Measurements from ENCODE around the gene NIPBL.
A peak's percentile ranks its signal among the peaks of the same experiment; 100 is the strongest.
"Not testable (repeated sequence)": the region's sequence is repeated elsewhere in the genome, so short reads cannot be mapped to it uniquely, and the experiment has no call there.

The NIPBL gene

DNA sequence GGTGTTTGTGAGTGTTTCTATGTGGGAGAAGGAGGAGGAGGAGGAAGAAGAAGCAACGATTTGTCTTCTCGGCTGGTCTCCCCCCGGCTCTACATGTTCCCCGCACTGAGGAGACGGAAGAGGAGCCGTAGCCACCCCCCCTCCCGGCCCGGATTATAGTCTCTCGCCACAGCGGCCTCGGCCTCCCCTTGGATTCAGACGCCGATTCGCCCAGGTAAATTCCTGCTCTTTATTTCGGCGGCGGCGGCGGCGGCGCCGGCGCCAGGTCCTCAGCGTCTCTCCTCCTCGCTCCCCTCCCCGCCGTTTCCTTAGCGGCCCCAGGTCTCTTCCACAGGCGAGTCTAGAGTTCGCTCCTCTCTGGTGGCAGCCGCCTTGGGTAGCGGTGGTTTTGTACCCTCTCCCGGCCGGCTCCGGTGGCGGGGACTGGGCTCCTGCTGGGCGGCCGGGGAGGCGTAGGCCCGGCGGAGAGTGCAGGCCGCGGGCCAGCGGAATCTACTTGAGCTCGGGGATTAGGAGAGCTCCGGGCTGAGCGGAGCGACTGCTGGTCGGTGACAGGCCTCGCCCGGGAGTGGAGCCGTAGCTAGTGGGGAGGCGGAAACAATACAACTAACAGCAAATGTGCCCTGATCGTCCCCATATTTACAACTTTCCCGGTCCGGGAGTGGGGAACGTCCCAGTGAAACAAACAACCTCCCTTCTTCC is 547 bp downstream of the NIPBL start:
- peak; percentile 40 for DNase-seq (ENCODE audit: low read depth, low spot score)

DNA sequence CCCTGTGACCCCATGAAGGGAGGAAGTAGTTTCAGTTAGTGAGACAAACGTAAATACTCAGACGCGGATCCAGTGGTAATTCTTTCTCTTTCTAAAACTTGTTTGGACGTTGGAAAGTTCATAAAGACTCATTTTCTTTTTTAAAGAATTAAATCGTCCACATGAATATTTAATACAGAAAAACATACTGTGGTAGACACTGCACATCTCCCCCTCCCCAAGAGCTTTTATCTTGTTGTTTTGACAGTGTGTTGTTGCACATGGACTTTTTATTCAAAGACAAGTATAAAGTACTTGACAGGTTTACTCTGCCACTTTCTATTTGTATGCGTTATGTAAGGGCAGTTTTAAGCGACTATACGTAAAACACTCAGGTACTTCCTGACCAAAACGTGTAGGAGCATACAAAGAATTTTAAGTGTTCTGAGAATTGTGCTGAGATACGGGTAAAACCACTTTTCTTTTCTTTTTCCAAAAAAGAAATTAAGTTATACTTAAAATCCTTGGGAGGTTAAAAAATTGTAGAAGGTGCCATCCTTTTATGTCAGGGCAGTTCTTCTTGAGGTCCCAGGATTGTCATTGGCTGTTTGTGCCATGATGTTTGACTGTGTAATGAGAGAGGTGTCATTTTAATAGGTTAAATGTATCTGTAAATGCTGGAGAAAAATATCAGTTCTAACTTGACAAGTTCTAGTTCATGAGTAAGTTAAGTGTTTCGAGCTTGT is 1.3 kb downstream of the NIPBL start:
- peak overlapping the region; percentile 76 for H3K4me3 ChIP-seq (ENCODE audit: low read length)
- no peak for DNase-seq (ENCODE audit: low read depth, low spot score)

More for the DNA sequence above, 547 bp downstream of the NIPBL start:
- peak overlapping the region; percentile 76 for H3K4me3 ChIP-seq (ENCODE audit: low read length)

GRCh38 chr5:36878392-36879082 is 2.0 kb downstream of the NIPBL start:
- DNase-seq (ENCODE audit: low read depth, low spot score): no peak
- H3K4me3 ChIP-seq (ENCODE audit: low read length): peak overlapping the region; percentile 76

DNA sequence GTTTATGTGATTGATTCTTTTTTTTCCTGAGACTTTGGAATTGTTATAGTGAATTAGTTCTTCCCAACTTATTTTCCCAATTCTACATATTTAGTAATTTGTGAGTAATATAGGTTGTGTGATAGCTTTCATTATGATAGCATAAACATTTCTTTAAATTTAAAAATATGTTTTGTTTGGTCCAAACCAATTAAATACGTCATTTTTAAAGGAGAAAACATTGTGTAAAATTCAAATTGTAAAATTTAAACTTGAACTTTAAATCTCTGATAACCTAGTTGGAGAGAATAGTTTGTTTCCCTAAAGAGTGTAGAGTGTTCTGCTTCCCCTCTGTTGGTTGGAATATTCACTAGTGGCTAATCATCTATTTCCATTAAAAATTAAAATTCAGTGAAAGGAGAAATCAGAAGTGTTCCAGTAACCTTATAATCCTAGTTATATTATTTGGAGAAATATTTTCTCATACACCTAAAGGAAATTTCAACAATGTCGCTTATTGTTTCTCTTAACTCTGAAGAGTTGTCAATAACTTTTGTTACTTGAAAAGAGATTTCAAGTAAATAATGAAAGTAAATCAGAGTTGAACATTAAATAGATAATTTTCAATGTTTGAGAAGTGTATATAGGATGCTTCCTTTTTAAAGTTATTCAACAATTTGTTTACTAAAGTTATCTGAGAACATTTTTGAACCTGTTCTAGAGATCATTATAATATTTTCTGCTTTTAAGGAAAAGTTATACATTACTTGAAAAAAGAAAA is 2.9 kb downstream of the NIPBL start:
- DNase-seq (ENCODE audit: low read depth, low spot score): no peak
- H3K4me3 ChIP-seq (ENCODE audit: low read length): no peak overlapping the region

DNA sequence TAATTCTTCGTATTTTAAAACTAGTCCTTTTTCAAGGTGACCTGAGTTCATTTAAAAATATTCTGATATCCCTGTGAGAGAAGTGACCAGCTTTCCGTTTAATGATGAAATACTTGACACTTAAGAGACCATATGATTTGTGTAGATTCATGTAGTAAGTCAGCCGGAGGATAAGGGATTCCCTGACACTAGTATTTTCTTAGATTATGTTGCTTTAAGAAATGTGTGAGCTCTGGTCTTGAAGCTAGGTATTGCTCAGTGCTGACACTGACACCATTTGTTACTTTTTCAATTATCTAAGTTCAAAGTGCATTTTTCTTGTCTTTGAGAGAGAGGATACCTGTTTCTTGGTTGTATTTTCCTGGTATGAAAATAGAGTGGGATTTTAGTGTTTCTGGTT is 4.2 kb downstream of the NIPBL start:
- DNase-seq (ENCODE audit: low read depth, low spot score): no peak
- no peak overlapping the region for H3K4me3 ChIP-seq (ENCODE audit: low read length)

GRCh38 chr5:36881304-36881703 is 4.7 kb downstream of the NIPBL start:
- H3K4me3 ChIP-seq (ENCODE audit: low read length): no peak overlapping the region
- DNase-seq (ENCODE audit: low read depth, low spot score): no peak

GRCh38 chr5:36881807-36882206 is 5.2 kb downstream of the NIPBL start:
- H3K4me3 ChIP-seq (ENCODE audit: low read length): no peak overlapping the region
- DNase-seq (ENCODE audit: low read depth, low spot score): no peak

DNA sequence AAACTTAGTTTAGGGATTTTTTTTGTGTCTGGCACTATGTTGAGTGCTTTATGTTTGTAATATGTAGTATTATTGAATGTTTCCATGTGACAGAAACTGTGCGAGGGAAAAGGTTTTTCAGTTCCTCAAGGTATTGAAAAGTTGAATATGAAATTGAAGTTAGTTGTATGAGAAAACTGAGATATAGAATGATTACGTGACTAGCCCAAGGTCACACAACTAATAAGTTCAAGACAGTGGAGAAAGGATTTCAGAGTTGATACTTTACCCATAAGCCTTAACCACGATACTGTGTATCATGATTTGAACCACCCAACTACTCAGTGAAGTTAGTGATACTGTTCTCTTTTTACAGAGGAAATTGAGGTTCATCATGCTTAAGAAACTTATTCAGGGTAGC is 5.7 kb downstream of the NIPBL start:
- no peak overlapping the region for H3K4me3 ChIP-seq (ENCODE audit: low read length)
- DNase-seq (ENCODE audit: low read depth, low spot score): peak; percentile 31

- no peak overlapping the region for H3K4me3 ChIP-seq (ENCODE audit: low read length)
- no peak for DNase-seq (ENCODE audit: low read depth, low spot score)
Measured at GRCh38 chr5:36883894-36884462, 7.4 kb downstream of the NIPBL start.

DNA sequence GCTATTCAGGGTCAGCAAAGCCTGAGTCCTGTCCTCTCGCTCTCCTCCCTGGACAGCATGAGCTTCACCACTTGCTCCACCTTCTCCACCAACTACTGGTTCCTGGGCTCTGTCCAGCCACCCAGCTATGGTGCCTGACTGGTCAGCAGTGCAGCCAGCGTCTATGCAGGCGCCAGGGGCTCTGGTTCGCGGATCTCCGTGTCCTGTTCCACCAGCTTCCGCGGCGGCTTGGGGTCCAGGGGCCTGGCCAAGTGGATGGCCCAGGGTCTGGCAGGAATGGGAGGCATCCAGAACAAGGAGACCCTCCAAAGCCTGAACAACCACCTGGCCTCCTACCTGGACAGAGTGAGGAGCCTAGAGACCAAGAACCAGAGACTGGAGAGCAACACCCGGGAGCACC is 8.6 kb downstream of the NIPBL start:
- H3K4me3 ChIP-seq (ENCODE audit: low read length): no peak overlapping the region
- no peak for DNase-seq (ENCODE audit: low read depth, low spot score)

- no peak for DNase-seq (ENCODE audit: low read depth, low spot score)
- H3K4me3 ChIP-seq (ENCODE audit: low read length): no peak overlapping the region
Measured at GRCh38 chr5:36885566-36886485, 9.3 kb downstream of the NIPBL start.

DNA sequence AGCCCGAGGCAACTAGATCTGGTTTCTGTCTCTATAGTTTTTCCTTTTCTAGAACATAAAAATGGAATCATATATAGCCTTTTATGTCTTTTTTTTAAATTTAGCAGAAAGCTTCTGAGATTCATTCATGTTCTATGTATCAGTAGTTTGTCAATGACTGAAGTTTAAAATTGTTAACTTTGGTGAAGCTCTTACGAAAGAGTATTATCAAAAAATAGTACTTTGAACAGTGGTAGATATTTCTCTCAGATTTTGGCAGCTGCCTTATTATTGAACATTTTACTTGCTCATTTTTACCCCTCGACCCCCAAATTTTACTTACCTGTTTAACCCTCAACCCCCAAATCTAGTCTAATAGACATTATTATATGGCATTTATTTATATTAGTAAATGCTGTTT is 10.2 kb downstream of the NIPBL start:
- DNase-seq (ENCODE audit: low read depth, low spot score): no peak
- no peak overlapping the region for H3K4me3 ChIP-seq (ENCODE audit: low read length)

DNA sequence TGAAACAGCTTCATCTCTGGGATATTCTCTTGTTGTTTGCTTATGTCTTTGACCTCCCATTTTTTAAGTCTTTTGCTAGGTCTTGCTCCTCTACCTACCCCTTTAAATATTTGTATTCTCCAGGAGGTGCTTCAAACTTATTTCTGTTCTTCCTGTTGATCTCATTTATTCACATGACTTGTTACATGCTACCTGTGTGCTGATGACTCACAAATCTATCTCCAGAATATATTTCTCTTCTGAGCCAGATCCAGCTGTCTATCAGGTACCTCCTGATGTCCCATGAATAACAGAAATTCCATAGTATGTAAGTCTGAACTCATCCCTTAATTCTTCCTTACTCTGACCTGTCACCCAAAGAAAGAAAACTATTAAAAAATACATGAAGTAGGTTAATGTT is 11.0 kb downstream of the NIPBL start:
- H3K4me3 ChIP-seq (ENCODE audit: low read length): no peak overlapping the region
- no peak for DNase-seq (ENCODE audit: low read depth, low spot score)

GRCh38 chr5:36888303-36888702 is 11.7 kb downstream of the NIPBL start:
- H3K4me3 ChIP-seq (ENCODE audit: low read length): no peak overlapping the region
- DNase-seq (ENCODE audit: low read depth, low spot score): no peak

GRCh38 chr5:36889264-36889663 is 12.7 kb downstream of the NIPBL start:
- DNase-seq (ENCODE audit: low read depth, low spot score): no peak
- no peak overlapping the region for H3K4me3 ChIP-seq (ENCODE audit: low read length)

- DNase-seq (ENCODE audit: low read depth, low spot score): no peak
- H3K4me3 ChIP-seq (ENCODE audit: low read length): no peak overlapping the region
Measured at GRCh38 chr5:36891266-36891665, 14.7 kb downstream of the NIPBL start.

- not testable (repeated sequence) for H3K4me3 ChIP-seq (ENCODE audit: low read length); DNase-seq (ENCODE audit: low read depth, low spot score)
Measured at GRCh38 chr5:36892085-36892830, 15.7 kb downstream of the NIPBL start.

DNA sequence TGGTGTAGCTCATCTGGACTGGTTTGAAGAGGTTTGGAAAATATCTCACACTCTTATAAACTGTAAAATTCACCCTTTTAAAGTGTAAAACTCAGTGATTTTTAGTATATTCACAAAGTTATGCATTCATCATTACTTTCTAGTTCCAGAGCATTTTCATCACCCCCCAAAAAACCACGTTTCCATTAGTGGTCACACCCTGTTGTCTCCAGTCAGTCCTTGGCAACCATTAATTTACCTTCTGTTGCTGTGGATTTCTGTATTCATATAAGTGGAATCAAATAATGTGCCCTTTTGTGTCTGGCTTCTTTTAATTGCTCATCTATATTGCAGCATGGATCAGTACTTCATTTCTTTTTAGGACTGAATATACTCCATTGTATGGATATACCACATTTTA is 18.4 kb downstream of the NIPBL start:
- DNase-seq (ENCODE audit: low read depth, low spot score): no peak
- H3K4me3 ChIP-seq (ENCODE audit: low read length): no peak overlapping the region

Measured in Jurkat, Clone E6-1 (cell line).